Measurements from ENCODE around the gene LCN1. TPM values are rescaled to one million over a fixed set of nuclear protein-coding genes. Genes with fewer than 3 reads are reported as not detected.
"Not testable (repeated sequence)": the region's sequence is repeated elsewhere in the genome, so short reads cannot be mapped to it uniquely, and the experiment has no call there.

Gene LCN1
- total RNA-seq, 1 donor from 2014 or later = not detected

DNA sequence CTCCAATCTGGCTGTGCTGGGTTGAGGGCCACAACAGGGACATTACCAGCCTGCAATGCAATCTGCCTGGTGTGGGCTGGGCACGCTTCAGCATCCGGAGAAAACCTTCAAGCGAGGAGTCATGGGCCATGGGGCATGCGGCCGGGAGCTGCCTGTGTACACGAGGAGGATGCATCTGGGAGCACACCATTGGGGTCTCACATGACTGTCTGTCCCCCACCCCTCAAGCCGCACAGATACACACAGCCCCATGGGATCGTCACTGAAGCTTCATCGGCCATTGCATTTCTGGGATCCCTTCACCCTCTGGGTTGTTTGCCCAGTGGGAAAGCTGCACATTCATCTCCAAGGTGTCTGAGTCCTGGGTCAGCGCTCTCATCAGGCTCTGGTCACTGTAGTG lies 9.9 kb downstream of the LCN1 start:
- Histone ChIP-seq H3K4me3 (no peak overlapping the region), H3K27me3 (no peaks in the 10 kb centered on the region), H3K36me3 (no peaks in the 10 kb centered on the region), H3K9me3 (no peaks in the 10 kb centered on the region), H3K27ac (no peak overlapping the region), H3K4me1 (no peaks in the 10 kb centered on the region)
- intact Hi-C loops (cut with DNase I) = no loop called here
- DNase-seq (ENCODE audit: low spot score in 2 of 2) = peak in 1 of 2 donors; percentile 51
- TF ChIP-seq, protein P1, sequence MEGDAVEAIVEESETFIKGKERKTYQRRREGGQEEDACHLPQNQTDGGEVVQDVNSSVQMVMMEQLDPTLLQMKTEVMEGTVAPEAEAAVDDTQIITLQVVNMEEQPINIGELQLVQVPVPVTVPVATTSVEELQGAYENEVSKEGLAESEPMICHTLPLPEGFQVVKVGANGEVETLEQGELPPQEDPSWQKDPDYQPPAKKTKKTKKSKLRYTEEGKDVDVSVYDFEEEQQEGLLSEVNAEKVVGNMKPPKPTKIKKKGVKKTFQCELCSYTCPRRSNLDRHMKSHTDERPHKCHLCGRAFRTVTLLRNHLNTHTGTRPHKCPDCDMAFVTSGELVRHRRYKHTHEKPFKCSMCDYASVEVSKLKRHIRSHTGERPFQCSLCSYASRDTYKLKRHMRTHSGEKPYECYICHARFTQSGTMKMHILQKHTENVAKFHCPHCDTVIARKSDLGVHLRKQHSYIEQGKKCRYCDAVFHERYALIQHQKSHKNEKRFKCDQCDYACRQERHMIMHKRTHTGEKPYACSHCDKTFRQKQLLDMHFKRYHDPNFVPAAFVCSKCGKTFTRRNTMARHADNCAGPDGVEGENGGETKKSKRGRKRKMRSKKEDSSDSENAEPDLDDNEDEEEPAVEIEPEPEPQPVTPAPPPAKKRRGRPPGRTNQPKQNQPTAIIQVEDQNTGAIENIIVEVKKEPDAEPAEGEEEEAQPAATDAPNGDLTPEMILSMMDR (IDR thresholded peaks at IDR 0.05) = no peak

DNA sequence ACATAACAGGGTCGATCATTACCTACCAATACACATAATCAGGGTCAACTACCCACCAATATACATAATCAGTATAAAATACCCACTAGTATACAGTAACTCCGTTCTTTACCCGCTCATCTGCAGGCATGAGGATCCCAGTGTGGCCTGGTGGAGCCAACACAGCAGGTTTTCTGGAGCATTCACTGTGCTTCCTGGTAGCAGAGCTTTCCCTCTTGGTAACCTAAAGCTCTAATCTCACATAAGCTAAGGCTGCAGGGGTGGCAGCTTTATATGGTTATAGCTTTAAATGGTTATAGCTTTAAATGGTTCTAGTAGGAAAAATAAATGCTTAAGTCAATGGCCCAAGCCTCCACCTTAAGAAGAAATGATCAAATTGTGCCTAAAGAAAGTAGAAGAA lies 11.9 kb downstream of the LCN1 start:
- Histone ChIP-seq H3K4me1 (no peaks in the 10 kb centered on the region), H3K27me3 (no peaks in the 10 kb centered on the region), H3K36me3 (no peaks in the 10 kb centered on the region), H3K4me3 (no peak overlapping the region), H3K27ac (no peak overlapping the region), H3K9me3 (no peaks in the 10 kb centered on the region)
- TF ChIP-seq, protein P1 (IDR thresholded peaks at IDR 0.05) = no peak
- intact Hi-C loops (cut with DNase I) = no loop called here
- DNase-seq (ENCODE audit: low spot score in 2 of 2) = no peak

DNA sequence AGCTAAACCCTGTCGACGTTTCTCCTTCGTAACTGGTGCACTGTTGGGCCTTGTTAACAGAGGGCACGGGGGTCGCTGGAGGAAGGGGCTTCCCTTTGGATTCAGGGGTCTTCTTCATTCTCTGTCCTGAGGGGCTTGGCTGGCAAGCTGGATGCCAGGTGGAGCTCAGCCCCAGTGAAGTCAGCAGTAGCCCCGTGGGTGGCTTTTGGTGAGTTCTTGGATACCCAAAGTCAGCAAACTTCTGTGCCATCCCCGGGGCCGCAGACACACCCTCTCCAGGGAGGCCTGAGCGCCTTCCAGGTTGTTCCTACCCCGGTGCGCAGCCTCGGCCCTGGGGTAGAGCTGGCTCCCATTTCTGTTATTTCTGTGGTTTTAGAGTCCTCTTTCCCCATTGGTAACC lies 12.4 kb downstream of the LCN1 start:
- peak in 1 of 2 donors; percentile 52 for DNase-seq (ENCODE audit: low spot score in 2 of 2)
- Histone ChIP-seq H3K27ac (no peak overlapping the region), H3K4me3 (no peak overlapping the region), H3K9me3 (no peaks in the 10 kb centered on the region), H3K27me3 (no peaks in the 10 kb centered on the region), H3K36me3 (no peaks in the 10 kb centered on the region), H3K4me1 (no peaks in the 10 kb centered on the region)
- TF ChIP-seq, protein P1 (IDR thresholded peaks at IDR 0.05) = no peak
- intact Hi-C loops (cut with DNase I) = no loop called here

DNA sequence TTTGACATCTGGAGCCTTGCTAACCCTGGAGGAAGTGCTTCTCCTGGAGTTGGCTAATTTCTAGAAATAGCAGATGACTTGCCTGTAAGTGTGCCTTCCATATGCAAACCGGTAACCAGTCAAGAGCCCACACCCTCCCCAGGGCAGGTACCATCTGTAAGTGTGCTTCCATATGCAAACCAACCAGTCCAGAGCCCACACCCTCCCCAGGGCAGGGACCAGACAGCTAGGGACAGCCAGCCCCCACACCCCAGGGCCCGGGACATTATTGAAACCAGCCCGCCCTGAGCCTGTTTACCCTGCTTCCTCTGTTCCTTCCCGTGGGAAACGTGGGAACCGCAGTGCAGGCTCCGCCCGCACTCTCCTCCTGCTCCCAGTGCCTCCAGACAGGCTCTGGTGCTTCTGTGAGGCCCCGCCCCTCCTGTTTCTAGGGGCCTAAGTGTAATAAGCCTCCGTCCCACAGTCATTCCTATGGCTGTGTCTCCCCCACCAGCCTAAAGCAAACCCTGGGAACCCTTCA lies 13.0 kb downstream of the LCN1 start:
- H3K27ac ChIP-seq; H3K36me3 ChIP-seq; DNase-seq (ENCODE audit: low spot score in 2 of 2); H3K4me3 ChIP-seq; H3K27me3 ChIP-seq; H3K4me1 ChIP-seq; intact Hi-C loops (cut with DNase I); H3K9me3 ChIP-seq: not testable (repeated sequence)

DNA sequence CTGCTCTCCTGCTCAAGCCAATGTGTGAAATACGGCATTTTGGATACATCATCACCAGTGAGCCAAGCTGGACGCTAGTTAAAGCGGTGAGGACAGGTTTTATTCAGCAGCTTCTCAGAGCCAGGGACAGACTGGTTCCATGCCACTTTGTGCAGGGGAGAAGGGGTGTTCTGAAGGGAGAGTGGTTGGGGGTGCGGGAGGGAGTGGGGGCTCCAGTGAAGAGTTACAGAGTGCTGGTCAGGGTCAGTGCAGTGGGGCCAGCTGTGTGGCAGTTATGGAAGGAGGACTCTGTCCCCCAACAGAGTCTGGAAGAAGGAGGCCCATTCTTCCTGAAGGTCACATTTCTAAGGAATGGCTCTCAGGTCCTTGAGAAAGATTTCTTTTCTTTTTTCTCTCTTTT lies 13.6 kb downstream of the LCN1 start:
- H3K27me3 ChIP-seq; DNase-seq (ENCODE audit: low spot score in 2 of 2); H3K36me3 ChIP-seq; H3K4me3 ChIP-seq; H3K4me1 ChIP-seq; H3K9me3 ChIP-seq; H3K27ac ChIP-seq; intact Hi-C loops (cut with DNase I): not testable (repeated sequence)

DNA sequence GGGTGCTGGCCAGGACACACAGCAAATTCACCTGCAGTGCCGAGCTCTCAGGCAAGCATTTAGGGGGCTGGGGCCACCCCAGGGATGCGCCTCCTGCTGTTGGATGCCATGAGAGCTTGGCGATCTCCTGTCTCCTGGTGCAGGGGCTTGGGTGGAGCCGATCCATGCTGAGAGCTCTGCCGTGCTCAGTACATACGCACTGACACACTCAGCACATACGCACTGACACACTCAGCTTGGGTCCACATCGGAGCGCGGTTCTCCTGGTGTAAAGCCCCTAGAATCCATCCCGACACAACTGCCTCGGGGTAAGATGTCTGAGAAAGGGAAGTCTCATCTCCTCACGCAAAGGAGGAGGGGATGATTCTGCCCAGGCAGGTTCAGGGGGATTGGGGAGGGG lies 14.4 kb downstream of the LCN1 start:
- H3K9me3 ChIP-seq; H3K4me1 ChIP-seq; H3K27ac ChIP-seq; DNase-seq (ENCODE audit: low spot score in 2 of 2); H3K36me3 ChIP-seq; H3K4me3 ChIP-seq; H3K27me3 ChIP-seq; intact Hi-C loops (cut with DNase I): not testable (repeated sequence)

DNA sequence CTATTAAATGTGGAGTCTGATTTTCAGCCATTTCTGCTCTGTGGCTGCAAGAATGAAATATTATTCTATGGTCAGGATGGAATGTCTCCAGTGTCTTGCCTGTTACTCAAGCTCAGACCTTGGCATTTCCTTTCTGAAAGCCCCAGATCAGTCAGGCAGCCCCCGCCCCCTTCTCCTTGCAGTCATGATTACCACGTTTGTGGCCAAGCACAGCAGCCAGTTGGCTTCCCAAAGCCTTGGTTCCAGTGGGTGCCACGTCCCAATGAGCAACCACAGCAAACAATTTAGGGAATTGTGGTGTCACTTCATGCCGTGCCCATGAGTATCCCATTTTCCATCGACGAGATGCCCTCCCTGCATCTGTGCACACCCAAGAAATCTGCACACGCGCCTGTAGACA lies 15.0 kb downstream of the LCN1 start:
- TF ChIP-seq, protein P1 (IDR thresholded peaks at IDR 0.05) = no peak
- Histone ChIP-seq H3K36me3 (no peaks in the 10 kb centered on the region), H3K4me1 (no peaks in the 10 kb centered on the region), H3K9me3 (no peaks in the 10 kb centered on the region), H3K27me3 (no peaks in the 10 kb centered on the region), H3K27ac (no peak overlapping the region), H3K4me3 (no peak overlapping the region)
- intact Hi-C loops (cut with DNase I) = no loop called here
- DNase-seq (ENCODE audit: low spot score in 2 of 2) = peak in 1 of 2 donors; percentile 41

DNA sequence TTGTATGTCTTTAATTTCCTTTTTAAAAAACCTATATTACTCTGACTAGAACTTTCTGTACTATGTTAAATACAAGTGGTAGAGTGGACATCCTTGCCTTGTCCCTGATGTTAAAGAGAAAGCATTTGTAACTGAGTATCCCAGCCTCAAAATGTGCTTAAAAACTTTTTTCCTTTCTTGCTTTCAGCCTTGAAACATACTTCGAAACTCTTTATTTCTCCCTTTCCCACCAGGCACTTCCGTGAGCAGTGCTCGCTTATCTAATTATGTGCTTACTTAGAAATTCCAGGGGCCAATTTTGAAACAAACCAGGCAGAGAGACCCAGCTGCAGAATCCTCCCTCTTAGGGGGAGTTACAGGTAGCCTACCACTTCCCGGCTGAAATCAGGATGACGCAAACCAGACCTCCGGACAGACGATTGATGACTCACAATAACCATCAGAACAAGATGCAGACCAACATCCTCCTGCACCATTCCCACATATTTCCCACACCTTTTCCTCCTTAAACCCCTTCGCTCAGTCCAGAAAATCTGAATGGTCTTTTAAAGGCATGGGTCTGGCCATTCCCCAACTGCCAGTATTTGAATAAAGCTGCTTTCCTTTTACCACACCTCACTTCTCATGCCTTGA lies 22.1 kb downstream of the LCN1 start:
- DNase-seq (ENCODE audit: low spot score in 2 of 2) = not testable (repeated sequence)

More for the DNA sequence above, 22.1 kb downstream of the LCN1 start:
- intact Hi-C loops (cut with DNase I); H3K27ac ChIP-seq; H3K4me1 ChIP-seq; H3K4me3 ChIP-seq; H3K9me3 ChIP-seq; H3K27me3 ChIP-seq; H3K36me3 ChIP-seq: not testable (repeated sequence)

All from ascending aorta (tissue), 2 donors.